Right kidney (tissue), 1 donor: ENCODE results near the gene HDGFL2.

ENCODE experiments used
- DNase-seq: peaks from one replicate; pipeline ENCODE4 v3.0.0-alpha.2; 2016

The HDGFL2 gene

DNA sequence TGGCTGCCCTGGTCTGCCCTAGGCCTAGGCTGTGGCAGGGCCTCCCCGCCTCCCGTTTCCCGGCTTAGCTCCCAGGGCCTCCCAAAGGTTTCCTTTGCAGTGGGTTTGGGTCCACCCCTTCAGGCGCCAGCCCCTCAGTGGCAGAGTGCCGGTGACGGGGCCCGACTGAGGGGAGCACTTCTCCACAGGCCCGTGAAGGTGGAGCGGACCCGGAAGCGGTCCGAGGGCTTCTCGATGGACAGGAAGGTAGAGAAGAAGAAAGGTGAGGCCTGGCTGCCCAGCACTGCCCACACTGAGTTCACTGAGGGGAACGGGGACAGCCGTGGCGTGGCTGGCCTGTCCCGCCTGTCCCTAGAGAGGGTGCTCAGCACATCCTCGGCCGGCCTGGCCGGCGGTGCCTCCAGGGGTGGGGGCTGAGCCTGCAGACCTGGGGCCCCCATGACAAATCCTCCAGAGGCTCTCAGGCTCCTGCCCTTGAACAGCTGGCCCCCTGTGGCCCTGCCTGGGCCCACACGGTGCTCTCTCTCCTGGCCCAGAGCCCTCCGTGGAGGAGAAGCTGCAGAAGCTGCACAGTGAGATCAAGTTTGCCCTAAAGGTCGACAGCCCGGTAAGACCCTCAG is 25.8 kb downstream of the HDGFL2 start:
- DNase-seq: no peak

DNA sequence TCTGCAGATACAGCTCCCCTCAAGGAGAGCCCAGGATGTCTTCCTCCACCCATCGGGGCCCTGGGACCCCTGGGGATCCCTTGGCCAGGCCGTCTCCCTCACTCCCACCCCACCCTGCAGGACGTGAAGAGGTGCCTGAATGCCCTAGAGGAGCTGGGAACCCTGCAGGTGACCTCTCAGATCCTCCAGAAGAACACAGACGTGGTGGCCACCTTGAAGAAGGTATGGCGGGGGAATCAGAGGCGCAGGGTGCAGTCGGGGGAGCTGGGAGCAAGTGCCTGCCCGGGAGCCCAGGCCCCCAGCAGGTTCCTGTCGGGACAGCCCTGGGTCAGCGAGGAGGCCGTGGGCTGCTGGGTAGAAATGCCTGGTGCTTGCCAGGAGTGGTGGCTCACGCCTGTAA is 26.6 kb downstream of the HDGFL2 start:
- no peak for DNase-seq

DNA sequence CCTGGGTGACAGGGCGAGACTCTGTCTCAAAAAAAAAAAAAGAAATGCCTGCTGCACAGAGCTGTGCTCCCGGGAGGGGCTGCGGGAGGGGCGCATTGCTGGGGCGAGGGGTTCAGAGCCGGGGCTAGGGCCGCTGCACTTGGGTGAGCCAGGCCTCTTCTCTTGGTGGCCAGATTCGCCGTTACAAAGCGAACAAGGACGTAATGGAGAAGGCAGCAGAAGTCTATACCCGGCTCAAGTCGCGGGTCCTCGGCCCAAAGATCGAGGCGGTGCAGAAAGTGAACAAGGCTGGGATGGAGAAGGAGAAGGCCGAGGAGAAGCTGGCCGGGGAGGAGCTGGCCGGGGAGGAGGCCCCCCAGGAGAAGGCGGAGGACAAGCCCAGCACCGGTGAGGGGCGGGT is 27.2 kb downstream of the HDGFL2 start:
- no peak for DNase-seq

DNA sequence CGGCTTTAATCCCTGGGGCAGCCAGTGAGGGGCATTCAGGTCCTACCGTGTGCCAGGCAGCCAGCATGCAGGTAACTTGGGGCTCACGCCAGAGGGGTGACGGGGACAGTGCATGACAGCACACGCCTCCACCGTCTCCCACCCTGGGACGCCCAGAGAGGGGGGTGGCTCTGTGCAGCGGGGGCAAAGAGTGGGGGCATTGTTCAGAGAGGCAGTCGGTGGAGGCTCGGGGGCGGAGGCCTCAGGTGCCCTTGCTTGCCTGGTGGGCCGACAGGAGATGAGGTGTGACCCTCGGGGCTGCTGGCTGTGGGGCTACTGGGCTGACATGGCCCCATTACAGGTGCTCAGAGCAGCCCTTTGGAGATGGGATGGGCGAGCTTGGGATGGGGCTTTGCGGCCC is 27.8 kb downstream of the HDGFL2 start:
- no peak for DNase-seq

DNA sequence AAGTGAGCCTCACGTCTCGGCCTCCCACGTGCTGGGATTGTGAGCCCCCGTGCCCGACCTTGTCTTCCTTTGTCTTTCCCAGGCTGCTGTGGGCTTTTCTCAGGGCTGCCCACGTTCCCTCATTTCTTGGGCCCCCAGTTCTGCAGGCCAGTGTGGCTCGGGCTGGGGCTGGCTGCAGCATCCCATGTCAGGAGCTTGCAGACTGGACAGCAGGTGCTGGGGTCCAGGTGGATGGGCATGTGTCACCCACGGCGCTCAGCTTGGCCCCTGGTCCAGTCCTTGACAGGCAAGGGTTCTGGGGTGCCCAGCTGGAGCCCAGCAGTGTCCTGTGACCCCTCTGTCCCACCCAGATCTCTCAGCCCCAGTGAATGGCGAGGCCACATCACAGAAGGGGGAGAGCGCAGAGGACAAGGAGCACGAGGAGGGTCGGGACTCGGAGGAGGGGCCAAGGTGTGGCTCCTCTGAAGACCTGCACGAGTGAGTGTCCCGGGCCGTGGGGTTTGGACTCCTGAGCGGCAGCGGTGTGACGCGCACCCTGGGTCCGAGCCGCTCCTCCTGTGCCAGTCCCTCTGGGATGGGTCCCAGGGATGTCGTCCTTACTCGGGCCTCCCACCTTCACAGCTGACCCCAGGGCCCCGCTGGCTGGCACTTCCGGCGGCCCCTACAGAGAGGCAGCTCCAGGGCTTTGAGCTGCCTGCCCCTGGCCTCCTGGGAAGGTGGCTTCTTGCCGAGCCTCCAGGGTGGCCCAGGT is 28.9 kb downstream of the HDGFL2 start:
- DNase-seq: no peak

DNA sequence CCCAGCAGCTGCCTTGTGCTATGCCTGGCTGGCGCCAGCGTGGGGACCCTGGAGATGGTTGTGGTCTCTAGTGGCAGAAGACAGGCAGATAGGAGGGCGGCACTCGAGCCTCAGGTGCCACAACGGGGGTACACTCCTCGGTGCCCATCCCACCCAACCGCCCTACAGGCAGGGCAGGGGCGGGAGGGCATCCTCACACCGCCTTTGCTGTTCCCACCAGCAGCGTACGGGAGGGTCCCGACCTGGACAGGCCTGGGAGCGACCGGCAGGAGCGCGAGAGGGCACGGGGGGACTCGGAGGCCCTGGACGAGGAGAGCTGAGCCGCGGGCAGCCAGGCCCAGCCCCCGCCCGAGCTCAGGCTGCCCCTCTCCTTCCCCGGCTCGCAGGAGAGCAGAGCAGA is 29.6 kb downstream of the HDGFL2 start:
- no peak for DNase-seq

DNA sequence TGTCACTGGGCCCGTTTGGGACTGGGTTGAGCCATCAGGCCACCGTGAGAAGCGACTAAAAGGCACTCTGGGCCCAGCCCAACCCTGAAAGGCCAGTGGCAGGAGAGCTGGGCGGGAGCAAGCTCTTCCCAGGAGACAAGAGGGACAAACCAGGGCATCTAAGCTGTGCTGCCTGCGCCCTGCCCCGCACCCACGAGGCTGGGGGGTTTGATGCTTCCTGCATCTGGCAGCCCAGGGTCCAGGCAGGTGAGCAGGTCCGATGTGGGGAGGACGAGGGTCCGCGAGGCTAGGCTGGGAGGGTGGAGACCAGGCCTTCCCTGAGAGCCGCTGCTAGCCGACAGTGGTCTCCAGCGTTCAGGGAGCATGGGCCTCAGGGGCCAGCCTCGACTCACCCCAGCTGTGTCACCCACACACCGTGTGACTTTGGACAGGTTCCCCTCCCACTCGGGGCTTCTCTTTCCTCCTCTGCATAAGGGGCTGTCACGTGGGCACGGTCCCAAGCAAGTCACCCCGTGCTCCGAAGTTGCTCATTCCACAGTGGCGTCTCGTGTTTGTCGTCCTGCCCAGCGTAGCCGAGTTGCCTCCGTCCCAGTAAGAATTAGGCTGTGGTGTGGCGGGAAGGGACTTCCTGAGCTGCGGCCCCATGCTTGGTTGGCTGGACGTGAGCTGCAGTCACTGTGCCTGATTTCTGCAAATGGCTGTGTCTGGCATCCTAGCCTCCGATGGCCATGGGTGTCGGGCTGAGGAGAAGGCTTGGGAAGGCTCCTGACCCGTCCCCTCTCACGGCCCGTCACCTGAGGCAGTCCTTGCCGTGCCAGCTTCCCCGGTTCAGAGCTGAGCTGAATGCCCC is 30.4 kb downstream of the HDGFL2 start:
- DNase-seq: no peak

DNA sequence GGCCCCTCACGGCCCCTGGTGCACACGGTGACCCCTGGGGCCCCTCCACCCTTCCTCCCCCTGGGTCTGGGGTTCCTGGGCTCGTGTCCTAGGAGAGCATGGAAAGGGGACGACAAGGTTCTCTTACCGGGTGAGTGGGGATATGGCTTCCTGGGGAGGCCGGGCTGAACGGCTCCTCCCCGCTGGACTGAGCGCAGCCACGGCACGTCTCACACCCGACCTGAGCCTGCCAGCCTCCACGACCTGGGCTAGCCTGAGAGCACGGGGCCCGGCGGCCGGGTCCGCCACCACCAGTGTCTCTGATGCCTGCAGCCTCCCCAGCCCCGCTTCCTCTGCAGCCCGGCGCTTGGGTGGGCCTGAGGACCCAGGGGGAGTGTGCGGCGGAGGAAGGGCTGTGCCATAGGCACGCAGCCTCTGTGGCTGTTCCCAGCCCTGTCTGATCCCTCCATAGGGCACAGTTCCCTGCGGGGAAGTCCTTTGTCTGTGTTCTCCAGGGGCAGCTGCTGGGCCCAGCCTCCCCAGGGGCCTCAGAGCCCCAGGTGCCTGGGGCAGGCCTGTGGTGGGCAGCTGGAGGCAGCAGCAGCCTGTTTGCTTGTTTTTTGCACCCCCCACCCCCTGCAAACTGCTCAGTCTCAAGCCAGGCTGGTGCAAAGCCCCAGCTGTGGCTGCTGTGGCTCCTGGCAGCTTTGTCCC is 31.2 kb downstream of the HDGFL2 start:
- no peak for DNase-seq

DNA sequence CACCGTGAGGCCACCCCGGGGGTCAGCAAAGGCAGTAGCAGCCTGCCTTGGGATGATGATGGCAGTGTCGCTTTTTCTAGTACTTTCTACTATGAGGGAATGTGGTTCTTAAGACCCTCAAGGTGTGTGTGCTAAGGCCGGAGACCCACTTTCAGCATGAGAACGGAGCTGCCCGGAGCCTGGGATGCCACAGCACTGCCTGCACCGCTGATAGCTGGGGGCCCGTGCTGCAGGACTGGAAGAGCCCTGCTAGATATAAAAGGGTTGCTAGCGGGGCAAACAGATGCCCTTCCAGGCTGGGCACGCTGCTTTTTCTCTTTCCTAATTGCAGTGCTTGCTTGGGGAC is 31.7 kb downstream of the HDGFL2 start:
- no peak for DNase-seq

DNA sequence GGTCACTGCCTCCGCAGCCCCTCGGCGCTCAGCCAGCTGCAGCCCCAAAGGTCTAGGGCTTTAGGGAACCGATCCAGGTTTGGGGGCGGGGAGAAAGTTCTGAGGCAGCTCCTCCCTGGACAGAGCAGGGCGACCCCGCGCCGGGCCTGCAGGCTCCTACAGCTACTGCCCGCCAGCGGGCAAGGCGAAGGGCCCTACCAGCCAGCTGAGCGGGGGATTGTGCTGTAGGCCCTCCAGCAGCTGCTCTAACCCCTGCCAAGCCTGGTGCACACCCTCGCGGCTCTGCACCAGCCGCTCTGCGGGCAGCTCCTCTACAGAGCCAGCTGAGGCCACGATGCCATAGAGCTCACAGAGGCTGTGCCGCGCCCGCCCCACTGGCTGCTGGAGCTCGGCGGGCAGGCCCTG is 32.2 kb downstream of the HDGFL2 start:
- DNase-seq: no peak

DNA sequence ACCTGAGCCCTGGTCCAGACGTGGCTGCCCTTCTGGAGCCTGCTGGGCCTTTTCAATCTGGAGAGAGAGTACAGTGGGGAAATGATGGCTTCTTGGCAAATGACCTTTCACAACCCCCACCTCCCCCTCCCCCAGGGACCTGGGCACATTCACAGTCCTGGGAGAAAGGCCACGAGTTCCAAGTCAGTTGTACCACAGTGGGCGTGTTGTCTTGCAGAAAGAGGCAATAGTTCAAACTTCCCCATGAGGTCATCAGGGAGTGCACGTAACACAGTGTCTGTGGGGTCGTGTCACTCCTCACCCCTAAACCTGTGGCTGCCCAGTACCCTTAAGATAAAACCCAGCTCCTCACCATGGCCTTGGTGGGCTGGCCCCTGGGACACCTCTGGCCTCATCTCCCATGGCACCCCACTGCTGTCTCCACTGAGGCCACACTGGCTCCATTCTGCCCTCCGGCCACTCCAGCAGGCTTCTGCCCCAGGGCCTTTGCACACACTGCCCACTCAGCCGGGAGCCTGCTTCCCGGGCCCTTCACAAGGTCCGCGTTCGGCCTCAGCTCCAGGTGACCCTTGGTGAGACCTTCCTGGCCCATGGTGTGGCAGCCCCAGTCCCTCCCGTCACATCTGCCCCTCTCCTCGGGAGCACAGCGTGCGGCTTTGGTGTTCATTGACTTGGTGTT is 32.9 kb downstream of the HDGFL2 start:
- no peak for DNase-seq

DNA sequence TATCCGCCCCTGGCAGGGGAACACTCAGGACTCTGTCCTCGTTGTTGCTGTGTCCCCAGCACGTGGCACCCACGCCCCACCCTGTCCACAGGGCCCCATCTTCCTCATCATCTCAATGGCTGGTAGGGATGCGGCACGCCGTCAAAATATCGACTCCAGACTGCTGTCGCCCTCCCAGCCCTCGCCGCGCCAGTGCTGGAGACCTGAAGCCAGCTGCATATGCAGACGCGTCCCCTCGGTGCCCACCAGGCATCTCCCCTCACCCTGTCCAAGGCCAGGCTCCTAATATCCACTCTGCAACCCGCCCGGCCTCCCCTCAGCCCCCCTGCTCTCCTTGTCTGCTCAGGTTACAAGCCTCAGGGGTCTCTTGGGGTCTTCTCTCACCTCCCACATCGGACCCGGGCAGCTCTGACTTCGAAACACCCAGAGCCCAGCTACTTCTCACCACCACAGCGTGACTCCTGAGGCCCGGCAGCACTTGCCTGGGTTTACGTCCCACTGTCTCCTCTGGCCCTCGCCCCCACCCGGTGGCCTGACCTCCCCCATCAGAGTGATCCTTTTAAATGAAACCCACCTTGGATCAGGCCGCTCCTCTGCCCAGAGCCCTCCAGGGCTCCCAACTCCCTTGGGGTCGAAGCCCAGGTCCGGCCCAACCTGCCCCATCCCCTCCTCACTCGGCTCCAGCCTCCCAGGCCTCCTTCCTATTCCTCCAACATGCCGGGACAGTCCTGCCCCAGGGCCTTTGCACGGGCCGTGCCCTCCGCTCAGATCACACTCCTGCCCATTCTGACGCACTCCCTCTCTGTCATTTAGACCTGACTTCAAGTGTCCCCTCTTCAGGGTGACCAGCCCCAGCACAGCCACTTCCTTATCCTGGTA is 33.7 kb downstream of the HDGFL2 start:
- DNase-seq: no peak

DNA sequence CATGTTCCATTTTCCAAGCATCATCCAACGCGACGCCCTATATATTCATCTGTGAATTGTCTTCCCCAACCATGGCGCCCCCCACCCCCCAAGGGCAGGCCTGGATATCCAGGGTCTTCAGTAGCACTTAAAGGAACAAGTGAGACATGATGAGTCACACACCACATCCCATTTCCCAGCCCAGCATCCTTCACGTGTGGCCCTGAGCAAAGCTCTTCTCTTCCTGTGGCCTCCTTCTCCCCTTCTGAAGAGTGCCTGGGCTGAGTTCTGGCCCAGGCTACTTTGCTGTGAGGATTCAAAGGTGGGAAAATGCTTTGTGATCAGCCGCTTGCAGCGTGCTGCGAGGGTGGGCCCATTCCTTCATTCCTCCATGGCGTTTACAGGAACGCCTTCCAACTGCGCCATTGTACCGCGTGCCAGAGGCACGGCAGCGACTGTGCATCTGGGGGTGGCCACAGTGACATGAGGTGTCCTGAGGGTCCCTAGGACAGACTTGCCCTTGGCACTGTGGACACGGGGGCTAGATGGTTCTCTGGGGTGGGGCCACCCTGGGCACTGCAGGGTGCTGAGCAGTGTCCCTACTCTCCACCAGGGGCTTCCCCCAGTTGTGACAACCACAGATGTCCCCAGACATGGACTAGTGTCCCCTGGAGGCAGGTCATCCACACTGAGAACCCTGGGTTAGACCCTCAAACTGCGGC is 34.5 kb downstream of the HDGFL2 start:
- DNase-seq: no peak

DNA sequence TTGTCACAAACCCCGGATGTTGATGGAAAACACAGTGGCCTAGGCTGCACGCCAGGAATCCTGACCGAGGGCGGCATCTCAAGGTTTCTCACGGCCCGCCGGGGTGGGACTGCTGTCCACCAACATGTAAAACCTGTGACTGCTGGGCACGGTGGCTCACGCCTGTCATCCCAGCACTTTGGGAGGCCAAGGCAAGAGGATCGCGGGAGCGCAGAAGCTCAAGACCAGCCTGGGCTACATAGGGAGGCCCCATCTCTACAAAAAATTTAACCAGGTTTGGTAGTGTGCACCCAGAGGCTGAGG is 35.0 kb downstream of the HDGFL2 start:
- DNase-seq: no peak

DNA sequence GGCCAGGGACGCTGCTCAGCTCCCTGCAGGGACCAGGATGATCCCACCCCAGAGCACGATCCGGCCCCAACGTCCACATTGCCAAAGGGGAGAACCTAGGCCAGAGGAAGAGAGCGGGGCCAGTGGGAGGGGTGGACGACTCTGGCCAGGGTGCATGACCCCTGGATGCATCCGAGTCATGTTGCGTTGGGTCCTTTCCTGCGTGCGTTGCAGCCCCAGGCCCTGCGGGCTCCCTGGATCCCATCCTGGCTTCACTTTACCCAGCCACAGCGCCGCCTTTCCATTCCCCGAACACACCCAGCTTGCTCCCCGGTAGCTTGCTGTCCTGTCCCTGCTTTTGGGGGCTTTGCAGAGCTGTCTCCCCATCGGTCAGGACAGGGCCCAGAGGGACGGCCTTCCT is 35.7 kb downstream of the HDGFL2 start:
- DNase-seq: no peak

DNA sequence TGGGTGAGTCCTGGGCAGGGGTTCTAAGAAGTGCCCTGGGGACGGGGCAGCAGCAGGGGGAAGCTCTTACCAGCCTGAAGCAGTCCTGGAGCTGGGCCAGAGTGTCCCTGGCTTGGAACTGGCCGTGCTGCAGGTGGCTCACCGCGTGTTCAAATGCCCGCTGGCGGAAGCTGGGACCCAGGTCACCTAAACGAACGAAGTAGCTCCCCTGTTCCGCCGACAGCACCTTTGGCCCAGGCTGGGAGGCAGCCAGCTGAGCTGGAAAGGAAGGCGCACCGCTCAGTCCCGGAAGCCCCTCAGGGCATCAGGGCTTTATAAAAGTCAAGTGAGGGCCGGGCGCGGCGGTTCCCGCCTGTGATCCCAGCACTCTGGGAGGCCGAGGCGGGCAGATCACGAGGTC is 36.6 kb downstream of the HDGFL2 start:
- DNase-seq: no peak

DNA sequence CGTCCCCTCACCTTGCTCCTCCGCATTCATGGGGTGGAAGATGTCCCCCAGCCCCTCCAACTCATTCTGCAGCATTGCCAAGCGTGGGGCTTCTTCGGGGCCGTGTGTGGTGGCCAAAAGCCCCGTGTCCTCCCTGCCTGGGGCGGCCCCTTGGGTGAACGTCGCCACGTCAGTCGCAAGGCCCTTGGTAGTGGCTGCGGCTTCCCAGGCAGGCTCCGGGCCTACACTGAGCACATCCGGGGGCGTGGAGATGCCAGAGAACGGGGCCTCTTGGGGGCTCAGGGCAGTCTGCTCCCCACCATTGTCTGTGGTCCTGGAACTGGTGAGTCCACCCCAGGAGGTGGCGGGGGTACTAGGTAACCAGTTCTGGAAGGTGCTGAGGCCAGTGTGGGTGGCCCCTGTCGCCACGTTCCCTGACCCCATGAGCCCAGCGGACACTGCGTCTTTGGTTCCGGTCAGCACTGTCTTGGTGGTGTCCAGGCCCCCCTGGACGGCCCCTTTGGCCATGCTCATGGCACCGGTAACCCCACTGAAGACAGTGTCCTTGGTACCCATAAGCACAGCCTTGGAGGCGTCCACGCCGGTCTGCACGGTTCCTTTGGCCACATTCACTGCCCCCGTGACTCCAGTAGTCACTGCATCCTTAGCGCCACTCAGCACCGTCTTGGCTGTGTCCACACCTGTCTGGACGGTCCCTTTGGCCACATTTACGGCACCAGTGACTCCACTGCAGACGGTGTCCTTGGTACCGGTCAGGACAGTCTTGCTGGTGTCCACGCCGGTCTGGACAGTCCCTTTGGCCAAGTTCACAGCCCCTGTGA is 38.5 kb downstream of the HDGFL2 start:
- no peak for DNase-seq

DNA sequence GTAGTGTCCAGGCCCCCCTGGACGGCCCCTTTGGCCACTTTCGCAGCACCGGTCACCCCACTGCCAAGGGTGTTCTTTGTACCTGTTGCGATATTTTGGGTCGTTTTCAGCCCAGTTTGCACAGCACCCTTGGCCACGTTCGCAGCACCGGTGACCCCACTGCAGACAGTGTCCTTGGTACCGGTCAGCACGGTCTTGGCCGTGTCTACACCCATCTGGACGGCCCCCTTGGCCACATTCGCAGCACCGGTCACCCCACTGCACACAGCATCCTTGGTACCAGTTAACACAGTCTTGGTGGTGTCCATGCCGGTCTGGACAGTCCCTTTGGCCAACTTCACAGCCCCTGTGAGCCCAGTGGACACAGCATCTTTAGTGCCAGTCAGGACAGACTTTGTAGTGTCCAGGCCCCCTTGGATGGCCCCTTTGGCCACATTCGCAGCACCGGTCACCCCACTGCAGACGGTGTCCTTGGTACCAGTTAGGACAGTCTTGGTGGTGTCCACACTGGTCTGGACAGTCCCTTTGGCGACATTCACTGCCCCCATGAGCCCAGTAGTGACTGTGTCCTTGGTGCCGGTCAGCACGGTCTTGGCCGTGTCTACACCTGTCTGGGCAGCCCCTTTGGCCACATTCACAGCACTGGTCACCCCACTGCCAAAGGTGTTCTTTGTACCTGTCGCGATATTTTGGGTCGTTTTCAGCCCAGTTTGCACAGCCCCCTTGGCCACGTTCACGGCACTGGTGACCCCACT is 39.4 kb downstream of the HDGFL2 start:
- no peak for DNase-seq

DNA sequence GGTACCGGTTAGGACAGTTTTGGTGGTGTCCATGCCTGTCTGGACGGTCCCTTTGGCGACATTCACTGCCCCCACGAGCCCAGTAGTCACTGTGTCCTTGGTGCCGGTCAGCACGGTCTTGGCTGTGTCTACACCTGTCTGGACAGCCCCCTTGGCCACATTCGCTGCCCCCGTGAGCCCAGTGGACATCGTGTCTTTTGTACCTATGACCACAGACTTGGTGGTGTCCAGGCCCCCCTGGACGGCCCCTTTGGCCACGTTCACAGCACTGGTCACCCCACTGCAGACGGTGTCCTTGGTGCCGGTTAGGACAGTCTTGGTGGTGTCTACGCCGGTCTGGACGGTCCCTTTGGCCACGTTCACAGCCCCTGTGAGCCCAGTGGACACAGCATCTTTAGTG is 40.0 kb downstream of the HDGFL2 start:
- no peak for DNase-seq
